Uterus (tissue), 2 donors: ENCODE results near the gene COQ3.

Source experiments
- CTCF ChIP-seq, 4 experiments: fragments of 200-600 bp in 2 of 4; fragments of 450-650 bp in 2 of 4; sonication (generic) in 2 of 4; IDR thresholded peaks; one replicate each; pipeline ENCODE4 v1.5.1; 2016 to 2019; ENCODE audit warnings: antibody characterized with exemption in 4 of 4, mild to moderate bottlenecking in 2 of 4, moderate library complexity in 1 of 4
- POLR2A ChIP-seq, 2 donors: fragments of 450-650 bp; IDR thresholded peaks; one replicate each; pipeline ENCODE4 v1.6.1; 2016; ENCODE audit warnings: antibody characterized with exemption in 2 of 2, mild to moderate bottlenecking in 1 of 2, moderate library complexity in 1 of 2

- TF ChIP-seq CTCF (IDR thresholded peaks at IDR 0.05) (no peak), POLR2A (IDR thresholded peaks at IDR 0.05) (no peak)
These were observed 24.5 kb downstream of the COQ3 start for GRCh38 chr6:99369533-99369932.
